HepG2 (cell line): Measurements from ENCODE around the gene DHFR. TPM values are rescaled to one million over a fixed set of nuclear protein-coding genes. Genes with fewer than 3 reads are reported as not detected.

Experiments used
- ATAC-seq: fragments of 200-7000 bp; cut with Tn5 transposase; 3 replicates; pipeline ENCODE4 v1.9.1; 2020; ENCODE audit warnings: mild to moderate bottlenecking, moderate library complexity
- BruUV-seq: library from RNA; stranded (reverse); fragments of 400-500 nt; replicated peaks from 2 replicates; lab custom pipeline; 2021; lab: Mats Ljungman, UMichigan
- CTCF ChIA-PET: fragments of 300-600 bp; formaldehyde crosslinking; extraction: SDS; loops from one replicate; lab custom pipeline; 2021; ENCODE audit warnings: low total read pairs, inconsistent platforms, low intra/inter-chr PET ratio; lab: Yijun Ruan, JAX
- POLR2A ChIA-PET: fragments of 350-600 bp; sonication (Branson Sonifier 250); formaldehyde crosslinking; loops from one replicate; lab custom pipeline; 2020; ENCODE audit warnings: antibody characterized with exemption, inconsistent platforms; lab: Yijun Ruan, JAX
- DNase-seq: peaks from one replicate; pipeline ENCODE4 v3.0.0-alpha.2; 2015; ENCODE audit warnings: low spot score
- FAIRE-seq: peaks from 3 replicates; lab custom pipeline; 2011; peaks lifted over from hg19 to GRCh38; lab: Jason Lieb, UNC
- H2AFZ ChIP-seq: one replicate; pipeline ENCODE4 v1.6.1; 2011; ENCODE audit warnings: low read length, inconsistent platforms
- H3K27ac ChIP-seq: fragments of 300-600 bp; 3 replicates; pipeline ENCODE4 v1.8.0; 2011; ENCODE audit warnings: mixed run types, mild to moderate bottlenecking, mixed read lengths, low read length, inconsistent platforms; ENCODE audit not compliant: insufficient read depth; ENCODE audit errors: extremely low read length
- H3K27me3 ChIP-seq, 2 experiments: fragments of 200-600 bp in 1 of 2; 2 replicates in 1 of 2; 3 replicates in 1 of 2; pipeline versions ENCODE4 v1.6.0 to v1.8.0; 2011; ENCODE audit warnings: low read length in 2 of 2, mild to moderate bottlenecking in 2 of 2, moderate library complexity in 2 of 2, inconsistent platforms in 1 of 2; ENCODE audit not compliant: insufficient read depth in 2 of 2, control insufficient read depth in 1 of 2
- H3K36me3 ChIP-seq, 2 experiments: fragments of 200-600 bp in 1 of 2; replicated peaks in 1 of 2; 2 replicates in 1 of 2; 3 replicates in 1 of 2; pipeline versions ENCODE4 v1.5.1 to v1.8.0; 2011; ENCODE audit warnings: low read length in 2 of 2, inconsistent platforms in 1 of 2; ENCODE audit not compliant: insufficient read depth in 2 of 2, control insufficient read depth in 1 of 2
- H3K4me1 ChIP-seq: 2 replicates; pipeline ENCODE4 v1.5.1; 2012; ENCODE audit warnings: low read length, inconsistent platforms; ENCODE audit not compliant: insufficient read depth
- H3K4me2 ChIP-seq: 2 replicates; pipeline ENCODE4 v1.6.0; 2011; ENCODE audit warnings: low read depth, low read length, inconsistent platforms
- H3K4me3 ChIP-seq, 3 experiments: fragments of 200-600 bp in 1 of 3; sonication (generic), shearing (Covaris generic) in 1 of 3; replicated peaks in 1 of 3; 2 replicates each; pipeline ENCODE4 v1.5.1; 2011 to 2016; ENCODE audit warnings: low read length in 3 of 3, inconsistent platforms in 2 of 3, low read depth in 2 of 3, mild to moderate bottlenecking in 2 of 3, control low read depth in 1 of 3, mixed read lengths in 1 of 3; ENCODE audit not compliant: insufficient read depth in 1 of 3
- H3K79me2 ChIP-seq: one replicate; pipeline ENCODE4 v1.6.1; 2011; ENCODE audit warnings: low read length, inconsistent platforms; ENCODE audit not compliant: insufficient read depth
- H3K9ac ChIP-seq: 2 replicates; pipeline ENCODE4 v1.6.0; 2011; ENCODE audit warnings: mild to moderate bottlenecking, low read depth, low read length, inconsistent platforms; ENCODE audit not compliant: insufficient read depth
- H3K9me3 ChIP-seq: 2 replicates; pipeline ENCODE4 v1.5.1; 2012; ENCODE audit warnings: mild to moderate bottlenecking, low read length
- H4K20me1 ChIP-seq: 2 replicates; pipeline ENCODE4 v1.6.0; 2011; ENCODE audit warnings: inconsistent platforms, mild to moderate bottlenecking, low read length, moderate library complexity; ENCODE audit not compliant: insufficient read depth
- HOXA7 ChIP-seq: sonication (generic); formaldehyde crosslinking; IDR thresholded peaks from 2 replicates; pipeline ENCODE4 v1.8.1; 2022; ENCODE audit warnings: mild to moderate bottlenecking, missing genetic modification reagents, moderate library complexity
- ZNF350 ChIP-seq: sonication (generic); formaldehyde crosslinking; IDR thresholded peaks from 2 replicates; pipeline ENCODE4 v1.4.0; 2020; ENCODE audit warnings: mild to moderate bottlenecking, low read depth, missing genetic modification reagents, borderline replicate concordance
- ZNF883 ChIP-seq: sonication (generic); formaldehyde crosslinking; IDR thresholded peaks from 2 replicates; pipeline ENCODE4 v1.5.1; 2020; ENCODE audit warnings: mild to moderate bottlenecking, missing genetic modification reagents; ENCODE audit errors: not compliant biosample characterization
- WGBS: methylation state at CpG from one replicate; pipeline ENCODE4 v1.1.6; 2017; ENCODE audit warnings: low lambda C conversion rate; 5-methylcytosine and 5-hydroxymethylcytosine counted together
- in situ Hi-C: cut with HindIII; loops from 2 replicates; pipeline ENCODE4 v1.10.0; 2017; ENCODE audit warnings: low pct_unique_long_range_greater_than_20kb; ENCODE audit not compliant: extremely low pct_ligation_motif_present
- intact Hi-C: fragments of 100-400 bp; cut with micrococcal nuclease; formaldehyde crosslinking; loops from one replicate; pipeline ENCODE4 v1.10.0; 2022; ENCODE audit not compliant: unreplicated experiment
- polyA plus RNA-seq, 8 experiments: library from polyadenylated mRNA; depleted of rRNA in 3 of 8; stranded (reverse) in 7 of 8; unstranded in 1 of 8; fragments of >200 nt; fragmentation: Illumina TruSeq in 4 of 8; extraction: Trizol in 4 of 8; gene quantifications; 2 replicates each; pipeline versions ENCODE4 v1.2.1 to v1.2.3, GENCODE V29; 2011 to 2016; ENCODE audit warnings: low read depth in 4 of 8, missing spikeins in 1 of 8, mixed read lengths in 1 of 8; ENCODE audit not compliant: insufficient read depth in 1 of 8
- total RNA-seq, 5 experiments: library from RNA; depleted of rRNA; stranded (reverse); fragments of >200 nt; fragmentation: Illumina TruSeq; extraction: Trizol; gene quantifications; 2 replicates each; pipeline ENCODE4 v1.2.3, GENCODE V29; 2016; ENCODE audit warnings: low read depth in 1 of 5
- TF ChIP-seq, protein P1 (sequence below): IDR thresholded peaks from 2 replicates; pipeline ENCODE4 v1.6.1; 2012; ENCODE audit warnings: low read length, improper control_type of control experiment

The DHFR gene
- total and polyA plus RNA-seq, 2 of the 13 experiments (the other 11 are each of a cell fraction or from before 2014, with no cell fraction given) = 22.8 to 59.0 TPM

DNA sequence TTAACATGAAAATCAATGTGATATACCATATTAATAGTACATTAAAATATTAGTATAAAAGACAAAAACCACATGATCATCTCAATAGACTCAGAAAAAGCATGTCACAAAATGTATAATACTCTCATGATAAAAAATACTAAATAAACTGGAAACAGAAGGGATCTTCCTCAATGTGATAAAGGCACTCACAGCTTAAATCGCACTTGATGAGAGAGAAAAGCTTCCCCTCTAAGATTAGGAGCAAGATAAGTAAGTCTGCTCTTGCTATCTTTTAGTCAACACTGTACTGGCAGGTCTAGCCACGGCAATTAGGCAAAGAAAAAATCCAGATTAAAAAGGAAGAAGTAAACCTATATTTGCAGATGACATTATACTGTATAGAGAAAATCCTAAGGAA lies 22.1 kb downstream of the DHFR start:
- Histone ChIP-seq H2AFZ (no peak overlapping the region), H3K4me3 (no peak overlapping the region; a peak in 1 of 6 replicates), H3K27ac (peak overlapping the region; percentile 74), H3K79me2 (no peaks in the 10 kb centered on the region), H3K4me2 (peak overlapping the region; percentile 71; the same call in 1 of the 2 replicates), H3K27me3 (no peaks in the 10 kb centered on the region), H3K9me3 (no peaks in the 10 kb centered on the region), H3K4me1 (peaks cover 27% of the 10 kb centered on the region), H3K36me3 (peaks cover 0 to 5% of the 10 kb centered on the region in 2 experiments; a peak in 2 of 5 replicates), H3K9ac (no peak overlapping the region), H4K20me1 (no peaks in the 10 kb centered on the region)
- WGBS = 59% methylated on average over 2 of the region's 2 CpGs
- intact Hi-C loops (no loop called here), in situ Hi-C loops (no loop called here)
- ChIA-PET CTCF (no interaction called here), POLR2A (no interaction called here)
- BruUV-seq = no TSS peak
- TF ChIP-seq ZNF350 (CRISPR knock-in tag) (no peak), ZNF883 (no peak), HOXA7 (no peak)
- TF ChIP-seq, protein P1, sequence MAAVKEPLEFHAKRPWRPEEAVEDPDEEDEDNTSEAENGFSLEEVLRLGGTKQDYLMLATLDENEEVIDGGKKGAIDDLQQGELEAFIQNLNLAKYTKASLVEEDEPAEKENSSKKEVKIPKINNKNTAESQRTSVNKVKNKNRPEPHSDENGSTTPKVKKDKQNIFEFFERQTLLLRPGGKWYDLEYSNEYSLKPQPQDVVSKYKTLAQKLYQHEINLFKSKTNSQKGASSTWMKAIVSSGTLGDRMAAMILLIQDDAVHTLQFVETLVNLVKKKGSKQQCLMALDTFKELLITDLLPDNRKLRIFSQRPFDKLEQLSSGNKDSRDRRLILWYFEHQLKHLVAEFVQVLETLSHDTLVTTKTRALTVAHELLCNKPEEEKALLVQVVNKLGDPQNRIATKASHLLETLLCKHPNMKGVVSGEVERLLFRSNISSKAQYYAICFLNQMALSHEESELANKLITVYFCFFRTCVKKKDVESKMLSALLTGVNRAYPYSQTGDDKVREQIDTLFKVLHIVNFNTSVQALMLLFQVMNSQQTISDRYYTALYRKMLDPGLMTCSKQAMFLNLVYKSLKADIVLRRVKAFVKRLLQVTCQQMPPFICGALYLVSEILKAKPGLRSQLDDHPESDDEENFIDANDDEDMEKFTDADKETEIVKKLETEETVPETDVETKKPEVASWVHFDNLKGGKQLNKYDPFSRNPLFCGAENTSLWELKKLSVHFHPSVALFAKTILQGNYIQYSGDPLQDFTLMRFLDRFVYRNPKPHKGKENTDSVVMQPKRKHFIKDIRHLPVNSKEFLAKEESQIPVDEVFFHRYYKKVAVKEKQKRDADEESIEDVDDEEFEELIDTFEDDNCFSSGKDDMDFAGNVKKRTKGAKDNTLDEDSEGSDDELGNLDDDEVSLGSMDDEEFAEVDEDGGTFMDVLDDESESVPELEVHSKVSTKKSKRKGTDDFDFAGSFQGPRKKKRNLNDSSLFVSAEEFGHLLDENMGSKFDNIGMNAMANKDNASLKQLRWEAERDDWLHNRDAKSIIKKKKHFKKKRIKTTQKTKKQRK = no peak
- FAIRE-seq = no peak
- no peak for ATAC-seq
- DNase-seq = no peak
